GM13977 (cell line): ENCODE measurements around the gene MRPL16.

Experiments used
- DNase-seq: peaks from one replicate; pipeline ENCODE4 v3.0.0; 2012; ENCODE audit warnings: low spot score
- CTCF ChIP-seq: IDR thresholded peaks from 2 replicates; pipeline ENCODE4 v1.5.1; 2012; ENCODE audit warnings: mild to moderate bottlenecking, control low read depth; ENCODE audit not compliant: insufficient read depth; ENCODE audit errors: extremely low read depth, missing control alignments
- in situ Hi-C: fragments of 300-500 bp; cut with MboI; formaldehyde crosslinking; loops from one replicate; pipeline ENCODE4 v1.12.0; 2022; ENCODE audit warnings: low sequenced_read_pairs, low pct_unique_long_range_greater_than_20kb, mixed read lengths, inconsistent platforms; ENCODE audit not compliant: unreplicated experiment

Gene MRPL16

GRCh38 chr11:59760771-59761170, 49.8 kb downstream of the MRPL16 start:
- in situ Hi-C loops: no loop called here
- TF ChIP-seq CTCF: no peak
- DNase-seq: no peak

- no peak for DNase-seq
- in situ Hi-C loops: loop anchor here (10.0 kb wide), 1 partner anchor 45 kb away; no protein-coding TSS in a partner anchor
- no peak for TF ChIP-seq CTCF
Measured at GRCh38 chr11:59759900-59760299, 50.7 kb downstream of the MRPL16 start.

GRCh38 chr11:59758401-59759037, 52.1 kb downstream of the MRPL16 start:
- DNase-seq: no peak
- in situ Hi-C loops: loop anchor here (10.0 kb wide), 1 partner anchor 46 kb away; no protein-coding TSS in a partner anchor
- no peak for TF ChIP-seq CTCF

GRCh38 chr11:59756845-59757244, 53.7 kb downstream of the MRPL16 start:
- no peak for DNase-seq
- in situ Hi-C loops: loop anchor here (10.0 kb wide), 1 partner anchor 48 kb away; no protein-coding TSS in a partner anchor
- TF ChIP-seq CTCF: no peak

- in situ Hi-C loops: loop anchor here (10.0 kb wide), 1 partner anchor 48 kb away; no protein-coding TSS in a partner anchor
- DNase-seq: no peak
- no peak for TF ChIP-seq CTCF
Measured at GRCh38 chr11:59756558-59756840, 54.1 kb downstream of the MRPL16 start.
